ENCODE data around the gene CEP85. TPM values are rescaled to one million over a fixed set of nuclear protein-coding genes. Genes with fewer than 3 reads are reported as not detected.

Gene CEP85
- total RNA-seq, 1 experiment from 2014 or later, result 37.2 TPM

- Histone ChIP-seq H3K4me3 (replicated peaks in 1 of 2; ENCODE audit: low read depth in 1 of 2, low read length in 2 of 2) (peak overlapping the region in 1 of 2 experiments; percentile 16; a peak in 1 of 4 replicates), H3K4me2 (ENCODE audit: low read length) (peak overlapping the region; percentile 86), H4K20me1 (ENCODE audit: insufficient read depth) (no peaks in the 10 kb centered on the region), H3K9ac (ENCODE audit: low read length) (peak overlapping the region; percentile 35), H3K27me3 (ENCODE audit: insufficient read depth, low read length) (no peaks in the 10 kb centered on the region), H3K9me3 (ENCODE audit: control insufficient read depth in 1 of 2, insufficient read depth in 1 of 2, low read depth in 1 of 2, low read length in 2 of 2) (no peaks in the 10 kb centered on the region), H3K9me2 (ENCODE audit: insufficient read depth) (no peaks in the 10 kb centered on the region), H3K36me3 (ENCODE audit: control insufficient read depth in 1 of 2, insufficient read depth in 2 of 2, low read length in 2 of 2) (peaks cover 6% of the 10 kb centered on the region in 2 experiments; a peak in 2 of 4 replicates), H3K79me2 (ENCODE audit: insufficient read depth, low read length) (peaks cover 82% of the 10 kb centered on the region), H3K27ac (ENCODE audit: low read depth, low read length) (peak overlapping the region; percentile 32; the same call in 1 of the 2 replicates), H2AFZ (ENCODE audit: low read depth, low read length, poor library complexity, severe bottlenecking) (no peak overlapping the region), H3K4me1 (ENCODE audit: control insufficient read depth in 1 of 2, insufficient read depth in 2 of 2, low read length in 2 of 2) (peaks cover 21 to 38% of the 10 kb centered on the region in 2 experiments)
- intact Hi-C loops (cut with micrococcal nuclease), result no loop called here
- TF ChIP-seq REST (IDR thresholded peaks at IDR 0.05; ENCODE audit: low read depth) (no peak), JUND (IDR thresholded peaks at IDR 0.05) (peak; percentile 48), FOSL1 (IDR thresholded peaks at IDR 0.05; ENCODE audit: low read depth) (peak; percentile 61; the same call in 1 of the 2 replicates)
- ATAC-seq (no peak), DNase-seq (ENCODE audit: low read depth, low spot score) (no peak)
- ChIA-PET CTCF (interaction anchor here (0.9 kb wide), 1 partner anchor 68 kb away, joined by 4 read pairs; the partner anchor contains the start of gene ZNF593), POLR2A (no interaction called here), RAD21 (ENCODE audit: low non-redundant PET in 1 of 2, low total read pairs in 2 of 2, uncharacterized antibody in 2 of 2, unreplicated experiment in 2 of 2) (no interaction called here)
- no TSS peak for BruUV-seq (replicated peaks)
Observed at GRCh38 chr1:26237230-26237966, 3.4 kb downstream of the CEP85 start.

- Histone ChIP-seq H3K79me2 (ENCODE audit: insufficient read depth, low read length) (peaks cover 99% of the 10 kb centered on the region), H3K36me3 (ENCODE audit: control insufficient read depth in 1 of 2, insufficient read depth in 2 of 2, low read length in 2 of 2) (peaks cover 18 to 24% of the 10 kb centered on the region in 2 experiments; a peak in 3 of 4 replicates), H3K27ac (ENCODE audit: low read depth, low read length) (no peak overlapping the region), H3K4me3 (replicated peaks in 1 of 2; ENCODE audit: low read depth in 1 of 2, low read length in 2 of 2) (no peak overlapping the region), H3K9ac (ENCODE audit: low read length) (no peak overlapping the region), H3K4me2 (ENCODE audit: low read length) (no peak overlapping the region), H2AFZ (ENCODE audit: low read depth, low read length, poor library complexity, severe bottlenecking) (no peak overlapping the region), H3K9me2 (ENCODE audit: insufficient read depth) (no peaks in the 10 kb centered on the region), H3K9me3 (ENCODE audit: control insufficient read depth in 1 of 2, insufficient read depth in 1 of 2, low read depth in 1 of 2, low read length in 2 of 2) (no peaks in the 10 kb centered on the region), H3K4me1 (ENCODE audit: control insufficient read depth in 1 of 2, insufficient read depth in 2 of 2, low read length in 2 of 2) (peaks cover 17 to 30% of the 10 kb centered on the region in 2 experiments), H3K27me3 (ENCODE audit: insufficient read depth, low read length) (no peaks in the 10 kb centered on the region), H4K20me1 (ENCODE audit: insufficient read depth) (peaks cover 2% of the 10 kb centered on the region; the same call in 1 of the 2 replicates)
- RAD21 ChIA-PET (ENCODE audit: low non-redundant PET in 1 of 2, low total read pairs in 2 of 2, uncharacterized antibody in 2 of 2, unreplicated experiment in 2 of 2), result no interaction called here
- intact Hi-C loops (cut with micrococcal nuclease), result no loop called here
- ATAC-seq (no peak), DNase-seq (ENCODE audit: low read depth, low spot score) (no peak)
- no peak for TF ChIP-seq CEBPB (IDR thresholded peaks at IDR 0.05; ENCODE audit: low read depth)
- no peak for TF ChIP-seq SP1 (IDR thresholded peaks at IDR 0.05; ENCODE audit: low read depth)
- TF ChIP-seq EGR1 (IDR thresholded peaks at IDR 0.05; ENCODE audit: low read depth), result no peak
- TF ChIP-seq POLR2A (IDR thresholded peaks at IDR 0.05; ENCODE audit: borderline replicate concordance, extremely low read depth, insufficient read depth, insufficient read length), result no peak
- BruUV-seq (replicated peaks), result no TSS peak
- POLR2A ChIA-PET, result no interaction called here
- CTCF ChIA-PET, result no interaction called here
Observed at GRCh38 chr1:26239936-26240335, 5.9 kb downstream of the CEP85 start.
